ENCODE data around the gene SRRM4. TPM values are rescaled to one million over a fixed set of nuclear protein-coding genes. Genes with fewer than 3 reads are reported as not detected.
"Not testable (repeated sequence)": the region's sequence is repeated elsewhere in the genome, so short reads cannot be mapped to it uniquely, and the experiment has no call there.

Gene SRRM4
- total and polyA plus RNA-seq, 2 experiments from 2014 or later: 0.21 to 0.46 TPM

GRCh38 chr12:119020406-119021360 is 39.3 kb downstream of the SRRM4 start:
- H3K4me1 ChIP-seq (ENCODE audit: low read depth): peaks cover 6% of the 10 kb centered on the region
- H3K36me3 ChIP-seq: no peaks in the 10 kb centered on the region
- H3K27ac ChIP-seq: no peak overlapping the region
- H3K9me3 ChIP-seq (ENCODE audit: low read depth): no peaks in the 10 kb centered on the region
- no peaks in the 10 kb centered on the region for H3K27me3 ChIP-seq
- no peak overlapping the region for H3K4me3 ChIP-seq
- peak; percentile 0 to 81 for DNase-seq (ENCODE audit: low read depth in 1 of 2, low spot score in 1 of 2)
- no peak for TF ChIP-seq CTCF (IDR thresholded peaks at IDR 0.05; ENCODE audit: low read depth, low read length)

- peaks cover 6% of the 10 kb centered on the region for H3K4me1 ChIP-seq (ENCODE audit: low read depth)
- H3K36me3 ChIP-seq: no peaks in the 10 kb centered on the region
- no peak overlapping the region for H3K27ac ChIP-seq
- no peaks in the 10 kb centered on the region for H3K27me3 ChIP-seq
- no peak overlapping the region for H3K4me3 ChIP-seq
- DNase-seq (ENCODE audit: low read depth in 1 of 2, low spot score in 1 of 2): no peak
- H3K9me3 ChIP-seq (ENCODE audit: low read depth): no peaks in the 10 kb centered on the region
- no peak for TF ChIP-seq CTCF (IDR thresholded peaks at IDR 0.05; ENCODE audit: low read depth, low read length)
These were observed 43.0 kb downstream of the SRRM4 start for GRCh38 chr12:119024356-119024755.

GRCh38 chr12:119025786-119026185 is 44.4 kb downstream of the SRRM4 start:
- no peaks in the 10 kb centered on the region for H3K27me3 ChIP-seq
- no peak for TF ChIP-seq CTCF (IDR thresholded peaks at IDR 0.05; ENCODE audit: low read depth, low read length)
- no peaks in the 10 kb centered on the region for H3K4me1 ChIP-seq (ENCODE audit: low read depth)
- no peak for DNase-seq (ENCODE audit: low read depth in 1 of 2, low spot score in 1 of 2)
- H3K9me3 ChIP-seq (ENCODE audit: low read depth): no peaks in the 10 kb centered on the region
- H3K4me3 ChIP-seq: no peak overlapping the region
- H3K27ac ChIP-seq: no peak overlapping the region
- H3K36me3 ChIP-seq: no peaks in the 10 kb centered on the region

- not testable (repeated sequence) for DNase-seq (ENCODE audit: low read depth in 1 of 2, low spot score in 1 of 2); H3K4me3 ChIP-seq; H3K9me3 ChIP-seq (ENCODE audit: low read depth); H3K27ac ChIP-seq; H3K36me3 ChIP-seq; H3K27me3 ChIP-seq; H3K4me1 ChIP-seq (ENCODE audit: low read depth)
These were observed 52.0 kb downstream of the SRRM4 start for GRCh38 chr12:119033332-119033731.

- Histone ChIP-seq H3K27ac (no peak overlapping the region), H3K9me3 (ENCODE audit: low read depth) (no peaks in the 10 kb centered on the region), H3K4me3 (no peak overlapping the region), H3K4me1 (ENCODE audit: low read depth) (no peaks in the 10 kb centered on the region), H3K27me3 (no peaks in the 10 kb centered on the region), H3K36me3 (no peaks in the 10 kb centered on the region)
- TF ChIP-seq CTCF (IDR thresholded peaks at IDR 0.05; ENCODE audit: low read depth, low read length): peak; percentile 42
- DNase-seq (ENCODE audit: low read depth in 1 of 2, low spot score in 1 of 2): peak; percentile 13 to 41
These were observed 55.8 kb downstream of the SRRM4 start for GRCh38 chr12:119036878-119037825.
